Body of pancreas (tissue), 4 donors: ENCODE data around the gene RIT2. TPM values are rescaled to one million over a fixed set of nuclear protein-coding genes. Genes with fewer than 3 reads are reported as not detected.

ENCODE experiments used
- ATAC-seq: fragments of 150-250 bp; one replicate; pipeline ENCODE4 v1.9.1; 2016
- DNase-seq, 4 donors: peaks; one replicate each; pipeline ENCODE4 v3.0.0-alpha.2; 2019
- H3K27ac ChIP-seq, 4 donors: fragments of 200-600 bp; sonication (generic); 1 replicate in 3 of 4; 2 replicates in 1 of 4; pipeline versions ENCODE4 v1.5.1 to v1.6.1; 2016 to 2019; ENCODE audit warnings: mild to moderate bottlenecking in 1 of 4, mixed read lengths in 1 of 4, moderate library complexity in 1 of 4
- H3K27me3 ChIP-seq, 2 donors: fragments of 200-600 bp; sonication (generic); one replicate each; pipeline ENCODE4 v1.6.0; 2016; ENCODE audit warnings: mild to moderate bottlenecking in 1 of 2
- H3K36me3 ChIP-seq, 2 donors: fragments of 200-600 bp; sonication (generic); replicated peaks in 1 of 2; 2 replicates each; pipeline ENCODE4 v1.5.1; 2016; ENCODE audit warnings: low read depth in 2 of 2; ENCODE audit not compliant: insufficient read depth in 1 of 2
- H3K4me1 ChIP-seq: fragments of 200-600 bp; sonication (generic); one replicate; pipeline ENCODE4 v1.6.0; 2016
- H3K4me3 ChIP-seq, 2 donors: fragments of 200-600 bp; sonication (generic); 1 replicate in 1 of 2; 2 replicates in 1 of 2; pipeline ENCODE4 v1.5.1; 2016 to 2019
- H3K9me3 ChIP-seq, 3 donors: fragments of 200-600 bp; sonication (generic); 1 replicate in 2 of 3; 2 replicates in 1 of 3; pipeline ENCODE4 v1.5.1; 2016
- POLR2A ChIP-seq, 3 donors: fragments of 450-650 bp; IDR thresholded peaks; one replicate each; pipeline ENCODE4 v1.6.1; 2016; ENCODE audit warnings: antibody characterized with exemption in 3 of 3, mild to moderate bottlenecking in 2 of 3
- WGBS, 2 donors: methylation state at CpG; one replicate each; pipeline ENCODE4 v1.1.5; 2017; 5-methylcytosine and 5-hydroxymethylcytosine counted together
- intact Hi-C: fragments of 100-400 bp; cut with DNase I; formaldehyde crosslinking; loops from one replicate; pipeline ENCODE4 v1.15.1; 2023
- total RNA-seq, 2 donors: library from RNA; depleted of rRNA; stranded (reverse); fragments of >200 nt; gene quantifications; one replicate each; pipeline ENCODE4 v1.1.0, GENCODE V29; 2016
- TF ChIP-seq, protein P1 (sequence below), 7 experiments: fragments of 450-650 bp in 4 of 7; fragments of 200-600 bp in 3 of 7; sonication (generic) in 3 of 7; IDR thresholded peaks; one replicate each; pipeline ENCODE4 v1.5.1; 2016 to 2019; ENCODE audit warnings: antibody characterized with exemption in 7 of 7

RIT2 gene
- total RNA-seq, 2 donors from 2014 or later: not detected

DNA sequence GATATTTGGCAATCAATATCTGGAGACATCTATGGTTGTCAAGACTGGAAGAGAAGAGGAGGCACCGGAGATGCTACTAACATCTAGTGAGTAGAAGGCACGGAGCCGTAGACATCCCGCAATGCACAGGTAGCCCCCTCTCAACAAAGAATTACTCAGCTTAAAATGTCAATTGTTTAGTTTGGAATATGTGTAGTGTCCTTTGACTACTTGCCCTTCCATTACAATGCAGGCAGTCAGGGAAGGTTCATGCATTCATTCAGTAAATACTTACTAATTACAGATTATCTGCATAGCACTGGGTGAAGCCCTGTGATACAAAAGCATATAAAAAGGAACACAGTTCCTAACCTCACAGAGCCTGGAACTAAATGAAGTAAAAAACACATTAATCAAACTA is 294.0 kb downstream of the RIT2 start:
- Histone ChIP-seq H3K4me1 (no peaks in the 10 kb centered on the region), H3K4me3 (no peak overlapping the region), H3K36me3 (no peaks in the 10 kb centered on the region), H3K27ac (no peak overlapping the region), H3K27me3 (no peaks in the 10 kb centered on the region), H3K9me3 (no peaks in the 10 kb centered on the region)
- no peak for ATAC-seq
- DNase-seq: no peak
- intact Hi-C loops: no loop called here
- TF ChIP-seq, protein P1, sequence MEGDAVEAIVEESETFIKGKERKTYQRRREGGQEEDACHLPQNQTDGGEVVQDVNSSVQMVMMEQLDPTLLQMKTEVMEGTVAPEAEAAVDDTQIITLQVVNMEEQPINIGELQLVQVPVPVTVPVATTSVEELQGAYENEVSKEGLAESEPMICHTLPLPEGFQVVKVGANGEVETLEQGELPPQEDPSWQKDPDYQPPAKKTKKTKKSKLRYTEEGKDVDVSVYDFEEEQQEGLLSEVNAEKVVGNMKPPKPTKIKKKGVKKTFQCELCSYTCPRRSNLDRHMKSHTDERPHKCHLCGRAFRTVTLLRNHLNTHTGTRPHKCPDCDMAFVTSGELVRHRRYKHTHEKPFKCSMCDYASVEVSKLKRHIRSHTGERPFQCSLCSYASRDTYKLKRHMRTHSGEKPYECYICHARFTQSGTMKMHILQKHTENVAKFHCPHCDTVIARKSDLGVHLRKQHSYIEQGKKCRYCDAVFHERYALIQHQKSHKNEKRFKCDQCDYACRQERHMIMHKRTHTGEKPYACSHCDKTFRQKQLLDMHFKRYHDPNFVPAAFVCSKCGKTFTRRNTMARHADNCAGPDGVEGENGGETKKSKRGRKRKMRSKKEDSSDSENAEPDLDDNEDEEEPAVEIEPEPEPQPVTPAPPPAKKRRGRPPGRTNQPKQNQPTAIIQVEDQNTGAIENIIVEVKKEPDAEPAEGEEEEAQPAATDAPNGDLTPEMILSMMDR (IDR thresholded peaks at IDR 0.05): no peak
- TF ChIP-seq POLR2A (IDR thresholded peaks at IDR 0.05): no peak
- 86 to 88% methylated on average over 4 of the region's 4 CpGs for WGBS, 2 donors

DNA sequence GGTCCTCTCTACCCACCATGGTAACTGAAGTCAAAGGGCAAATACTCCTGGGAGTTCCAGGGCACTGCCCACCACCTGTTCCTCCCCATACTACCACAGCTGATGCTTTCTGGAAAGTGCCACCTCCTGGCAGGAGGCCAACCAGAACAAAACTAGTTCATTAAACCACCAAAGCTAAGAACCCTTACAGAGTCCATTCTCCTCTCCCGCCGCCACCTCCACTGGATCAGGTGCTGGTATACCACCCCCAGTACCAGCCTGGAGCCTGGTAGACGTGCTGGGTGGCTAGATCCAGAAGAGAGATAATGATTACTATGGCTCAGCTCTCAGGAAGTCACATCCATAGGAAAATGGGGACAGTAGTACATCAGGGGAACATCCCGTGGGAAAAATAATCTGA is 300.9 kb downstream of the RIT2 start:
- H3K36me3 ChIP-seq: no peaks in the 10 kb centered on the region
- no peaks in the 10 kb centered on the region for H3K27me3 ChIP-seq
- DNase-seq (no peak), ATAC-seq (no peak)
- intact Hi-C loops: no loop called here
- 74 to 79% methylated on average over 4 of the region's 4 CpGs for WGBS, 2 donors
- no peak overlapping the region for H3K27ac ChIP-seq
- TF ChIP-seq, protein P1 (IDR thresholded peaks at IDR 0.05): no peak
- H3K4me3 ChIP-seq: no peak overlapping the region
- H3K4me1 ChIP-seq: no peaks in the 10 kb centered on the region
- no peaks in the 10 kb centered on the region for H3K9me3 ChIP-seq

DNA sequence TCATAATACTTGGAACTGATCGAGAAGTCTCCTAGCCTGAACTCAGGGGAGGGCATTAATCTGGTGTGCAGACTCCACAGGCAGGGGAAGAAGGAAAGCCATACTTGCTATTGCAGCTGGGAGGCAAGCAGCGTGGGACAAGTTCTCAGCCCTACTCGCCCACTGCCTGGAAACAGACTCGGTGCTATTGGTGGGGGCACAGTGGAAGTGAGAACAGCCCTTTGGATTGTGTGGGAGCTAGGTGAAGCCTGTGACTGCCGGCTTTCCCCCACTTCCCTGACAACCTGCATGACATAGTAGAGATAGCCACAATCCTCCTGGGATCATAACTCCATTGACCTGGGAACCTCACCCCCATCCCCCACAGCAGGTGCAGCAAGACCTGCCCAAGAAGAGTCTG is 301.3 kb downstream of the RIT2 start:
- Histone ChIP-seq H3K36me3 (no peaks in the 10 kb centered on the region), H3K4me3 (no peak overlapping the region), H3K27me3 (no peaks in the 10 kb centered on the region), H3K4me1 (no peaks in the 10 kb centered on the region), H3K27ac (no peak overlapping the region), H3K9me3 (no peaks in the 10 kb centered on the region)
- intact Hi-C loops: no loop called here
- 69 to 71% methylated on average over 4 to 5 of the region's 5 CpGs for whole genome bisulfite sequencing, 2 donors
- no peak for DNase-seq
- no peak for ATAC-seq
- no peak for TF ChIP-seq POLR2A (IDR thresholded peaks at IDR 0.05)
- TF ChIP-seq, protein P1 (IDR thresholded peaks at IDR 0.05): no peak

DNA sequence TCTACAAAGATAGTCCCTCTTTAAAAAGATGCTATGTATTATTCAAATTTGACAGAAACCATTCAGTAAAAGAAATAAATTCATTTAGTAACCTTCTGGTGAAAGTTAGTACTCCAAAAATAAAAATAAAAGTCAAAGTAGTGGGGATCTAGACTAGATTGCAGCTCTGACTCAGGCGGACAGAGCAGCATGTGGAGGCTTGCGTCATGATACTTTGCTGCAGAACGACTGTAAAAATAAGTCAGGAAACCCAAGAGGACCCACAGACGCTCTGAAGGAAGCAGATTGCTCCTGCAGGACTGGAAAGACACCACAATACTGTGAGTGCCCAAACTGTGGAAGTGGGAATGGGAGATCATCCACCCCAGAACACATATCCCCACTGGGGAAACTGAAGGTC is 301.9 kb downstream of the RIT2 start:
- Histone ChIP-seq H3K36me3 (no peaks in the 10 kb centered on the region), H3K9me3 (no peaks in the 10 kb centered on the region), H3K27me3 (no peaks in the 10 kb centered on the region), H3K27ac (no peak overlapping the region), H3K4me1 (no peaks in the 10 kb centered on the region), H3K4me3 (no peak overlapping the region)
- 40 to 49% methylated on average over 4 of the region's 4 CpGs for whole genome bisulfite sequencing, 2 donors
- intact Hi-C loops: no loop called here
- TF ChIP-seq, protein P1 (IDR thresholded peaks at IDR 0.05): no peak
- TF ChIP-seq POLR2A (IDR thresholded peaks at IDR 0.05): no peak
- ATAC-seq (no peak), DNase-seq (no peak)

DNA sequence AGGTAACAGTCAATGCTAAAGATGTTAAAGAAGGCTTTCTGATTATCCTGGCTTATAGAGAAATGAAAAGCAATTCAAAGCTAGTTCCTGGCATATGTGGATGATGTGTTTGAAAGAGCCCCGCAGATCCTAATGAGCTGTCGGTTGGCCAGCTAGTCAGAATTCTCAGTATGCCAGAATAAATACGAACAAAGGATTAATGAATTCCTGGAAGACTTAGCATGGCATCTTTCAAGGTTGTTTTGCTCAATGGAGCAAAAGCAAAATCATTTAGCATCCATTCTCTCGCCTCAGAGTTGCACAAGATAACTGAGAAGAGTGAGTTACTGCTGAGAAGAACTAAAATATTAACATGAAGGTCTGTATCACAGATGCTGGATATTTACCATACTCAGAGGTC is 307.6 kb downstream of the RIT2 start:
- no peaks in the 10 kb centered on the region for H3K9me3 ChIP-seq
- no peaks in the 10 kb centered on the region for H3K27me3 ChIP-seq
- H3K4me3 ChIP-seq: no peak overlapping the region
- H3K4me1 ChIP-seq: no peaks in the 10 kb centered on the region
- intact Hi-C loops: no loop called here
- DNase-seq (no peak), ATAC-seq (no peak)
- TF ChIP-seq, protein P1 (IDR thresholded peaks at IDR 0.05): no peak
- no peak for TF ChIP-seq POLR2A (IDR thresholded peaks at IDR 0.05)
- WGBS, 2 donors: 36 to 51% methylated on average over 4 of the region's 4 CpGs
- H3K27ac ChIP-seq: no peak overlapping the region
- no peaks in the 10 kb centered on the region for H3K36me3 ChIP-seq
